Endodermal cell (in vitro differentiated cells): ENCODE data around the gene MTUS2. TPM values are rescaled to one million over a fixed set of nuclear protein-coding genes. Genes with fewer than 3 reads are reported as not detected.

Experiments used
- DNase-seq: peaks from one replicate; pipeline ENCODE4 v3.0.0-alpha.2; 2017
- H3K27ac ChIP-seq: 2 replicates; pipeline ENCODE4 v1.5.1; 2013; ENCODE audit warnings: mild to moderate bottlenecking, low read depth, low read length, moderate library complexity
- H3K27me3 ChIP-seq: 2 replicates; pipeline ENCODE4 v1.6.1; 2013; ENCODE audit warnings: mild to moderate bottlenecking, low read length, moderate library complexity; ENCODE audit not compliant: insufficient read depth, control insufficient read depth, poor library complexity, severe bottlenecking
- H3K36me3 ChIP-seq: 2 replicates; pipeline ENCODE4 v1.7.0; 2013; ENCODE audit warnings: mild to moderate bottlenecking, low read length, moderate library complexity; ENCODE audit not compliant: control insufficient read depth, insufficient read depth
- H3K4me1 ChIP-seq: one replicate; pipeline ENCODE4 v1.7.0; 2013; ENCODE audit warnings: low read length; ENCODE audit not compliant: control insufficient read depth, insufficient read depth
- H3K4me3 ChIP-seq: 2 replicates; pipeline ENCODE4 v1.5.1; 2013; ENCODE audit warnings: mild to moderate bottlenecking, low read length, moderate library complexity
- H3K9ac ChIP-seq: 2 replicates; pipeline ENCODE4 v1.6.1; 2013; ENCODE audit warnings: mild to moderate bottlenecking, low read length, moderate library complexity; ENCODE audit not compliant: poor library complexity, severe bottlenecking; ENCODE audit errors: extremely low read depth
- H3K9me3 ChIP-seq: 2 replicates; pipeline ENCODE4 v1.6.1; 2013; ENCODE audit warnings: mild to moderate bottlenecking, low read length, moderate library complexity; ENCODE audit not compliant: control insufficient read depth
- H3K27ac Mint-ChIP-seq: 2 replicates; pipeline ENCODE4 v1.8.0; 2020; ENCODE audit warnings: mixed read lengths
- H3K27me3 Mint-ChIP-seq: 2 replicates; pipeline ENCODE4 v1.8.0; 2021; ENCODE audit warnings: mild to moderate bottlenecking, mixed read lengths; ENCODE audit not compliant: insufficient read depth
- H3K36me3 Mint-ChIP-seq: 2 replicates; pipeline ENCODE4 v1.8.0; 2020; ENCODE audit warnings: low read depth, mixed read lengths
- H3K4me1 Mint-ChIP-seq: 2 replicates; pipeline ENCODE4 v1.8.0; 2020; ENCODE audit warnings: mixed read lengths
- H3K4me3 Mint-ChIP-seq: 2 replicates; pipeline ENCODE4 v1.8.0; 2020; ENCODE audit warnings: mild to moderate bottlenecking, moderate library complexity, mixed read lengths
- H3K9me3 Mint-ChIP-seq: 2 replicates; pipeline ENCODE4 v1.8.0; 2020; ENCODE audit warnings: mild to moderate bottlenecking, mixed read lengths
- CTCF ChIP-seq: fragments of 200-600 bp; sonication (generic); conservative IDR thresholded peaks from 2 replicates; pipeline ENCODE4 v1.5.0; 2021; ENCODE audit warnings: antibody characterized with exemption, mild to moderate bottlenecking
- WGBS, 2 experiments: methylation state at CpG; one replicate each; pipeline versions ENCODE4 v1.1.5 to v1.1.7; 2013; ENCODE audit warnings: missing lambda C conversion rate in 2 of 2, mixed read lengths in 1 of 2; ENCODE audit not compliant: insufficient coverage in 1 of 2, insufficient read length in 1 of 2; 5-methylcytosine and 5-hydroxymethylcytosine counted together
- total RNA-seq, 2 donors: library from RNA; stranded (reverse); fragmentation: NEBNext Ultra II Directional in 1 of 2; extraction: Animal tissue kit (Norgen Biotek cat#: 25700) in 1 of 2; gene quantifications; 2 replicates in 1 of 2; 3 replicates in 1 of 2; pipeline ENCODE4 v1.2.1, GENCODE V29; 2021

The MTUS2 gene
- total RNA-seq, 2 donors from 2014 or later, result 1.2 to 1.3 TPM

DNA sequence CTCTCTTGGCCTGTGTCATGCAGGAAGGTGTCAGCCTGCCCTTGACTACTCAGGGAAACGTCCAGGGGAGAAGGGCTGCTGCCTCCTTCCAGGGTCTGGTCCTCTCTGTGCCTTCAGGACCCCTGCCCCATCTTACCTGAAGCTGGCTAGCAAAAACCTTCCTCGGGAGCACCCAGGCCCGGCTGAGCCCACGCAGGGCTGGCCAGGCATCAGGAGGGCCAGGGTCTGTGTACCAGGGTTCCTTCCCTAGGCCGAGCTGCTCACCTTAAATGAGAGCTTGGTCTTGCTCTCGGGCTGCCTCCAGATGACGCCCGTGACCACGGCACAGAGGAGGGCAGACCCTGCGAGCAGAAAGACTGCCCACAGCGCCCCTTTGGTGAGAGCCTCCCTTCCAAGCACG, 696.7 kb downstream of the MTUS2 start:
- TF ChIP-seq CTCF, result no peak
- no peaks in the 10 kb centered on the region for H3K27me3 Mint-ChIP-seq
- Histone ChIP-seq H3K9ac (no peak overlapping the region), H3K4me1 (no peaks in the 10 kb centered on the region), H3K27me3 (no peaks in the 10 kb centered on the region), H3K36me3 (peaks cover 53% of the 10 kb centered on the region), H3K27ac (no peak overlapping the region), H3K4me3 (no peak overlapping the region), H3K9me3 (no peaks in the 10 kb centered on the region)
- H3K4me3 Mint-ChIP-seq, result no peak overlapping the region
- peaks cover 23% of the 10 kb centered on the region for H3K36me3 Mint-ChIP-seq
- 83 to 87% methylated on average over 5 to 12 of the region's 12 CpGs for WGBS, 2 experiments
- DNase-seq, result no peak
- H3K27ac Mint-ChIP-seq, result no peak overlapping the region
- H3K9me3 Mint-ChIP-seq, result no peaks in the 10 kb centered on the region
- no peaks in the 10 kb centered on the region for H3K4me1 Mint-ChIP-seq

- no peak for TF ChIP-seq CTCF
- no peak overlapping the region for H3K9ac ChIP-seq
- H3K4me3 ChIP-seq, result no peak overlapping the region
- Mint-ChIP-seq H3K4me1 (no peaks in the 10 kb centered on the region), H3K27ac (no peak overlapping the region), H3K27me3 (no peaks in the 10 kb centered on the region), H3K36me3 (peaks cover 32% of the 10 kb centered on the region), H3K4me3 (no peak overlapping the region), H3K9me3 (no peaks in the 10 kb centered on the region)
- no peaks in the 10 kb centered on the region for H3K4me1 ChIP-seq
- no peak overlapping the region for H3K27ac ChIP-seq
- no peaks in the 10 kb centered on the region for H3K9me3 ChIP-seq
- 95 to 100% methylated on average over 1 to 3 of the region's 3 CpGs for whole genome bisulfite sequencing, 2 experiments
- peaks cover 62% of the 10 kb centered on the region for H3K36me3 ChIP-seq
- no peaks in the 10 kb centered on the region for H3K27me3 ChIP-seq
- DNase-seq, result no peak
Measured at GRCh38 chr13:29519921-29520320, 699.8 kb downstream of the MTUS2 start.

DNA sequence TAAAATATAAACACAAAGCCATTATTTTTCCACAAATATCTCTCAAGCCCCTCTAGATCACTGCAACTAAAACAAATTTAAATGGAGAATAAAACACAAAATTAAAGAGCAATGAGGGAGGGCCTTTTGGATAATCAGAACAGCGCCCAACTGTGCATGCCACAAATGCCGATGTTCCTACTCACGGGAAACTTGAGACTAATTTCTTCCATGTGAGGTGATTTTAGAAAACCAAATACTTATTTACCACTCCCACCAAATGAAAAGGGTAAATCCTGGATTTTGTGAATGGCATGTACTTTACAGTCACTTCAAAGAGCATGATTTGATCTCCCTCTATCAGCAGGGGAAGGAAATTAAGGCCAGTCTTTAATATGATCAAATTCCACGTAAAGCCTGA, 700.5 kb downstream of the MTUS2 start:
- no peak overlapping the region for H3K9ac ChIP-seq
- no peak for DNase-seq
- H3K27me3 Mint-ChIP-seq, result no peaks in the 10 kb centered on the region
- no peaks in the 10 kb centered on the region for H3K27me3 ChIP-seq
- H3K27ac ChIP-seq, result no peak overlapping the region
- no peak overlapping the region for H3K27ac Mint-ChIP-seq
- H3K9me3 ChIP-seq, result no peaks in the 10 kb centered on the region
- H3K4me3 ChIP-seq, result no peak overlapping the region
- H3K4me1 Mint-ChIP-seq, result no peaks in the 10 kb centered on the region
- TF ChIP-seq CTCF, result no peak
- no peaks in the 10 kb centered on the region for H3K9me3 Mint-ChIP-seq
- WGBS, 2 experiments, result 80 to 94% methylated on average over 1 to 4 of the region's 4 CpGs
- H3K36me3 Mint-ChIP-seq, result peaks cover 30% of the 10 kb centered on the region
- peaks cover 62% of the 10 kb centered on the region for H3K36me3 ChIP-seq
- H3K4me1 ChIP-seq, result no peaks in the 10 kb centered on the region
- no peak overlapping the region for H3K4me3 Mint-ChIP-seq
